Gastrocnemius medialis (tissue), 4 donors: ENCODE measurements around the gene SLC12A2.

Experiments
- CTCF ChIP-seq, 5 experiments: fragments of 450-650 bp in 3 of 5; fragments of 200-600 bp in 2 of 5; sonication (generic) in 2 of 5; IDR thresholded peaks in 4 of 5; conservative IDR thresholded peaks in 1 of 5; 1 replicate in 4 of 5; 2 replicates in 1 of 5; pipeline ENCODE4 v1.5.1; 2016 to 2019; ENCODE audit warnings: antibody characterized with exemption in 5 of 5, mild to moderate bottlenecking in 3 of 5, moderate library complexity in 3 of 5
- POLR2A ChIP-seq, 2 donors: fragments of 450-650 bp; IDR thresholded peaks; one replicate each; pipeline ENCODE4 v1.6.1; 2017; ENCODE audit warnings: antibody characterized with exemption in 2 of 2, mild to moderate bottlenecking in 2 of 2, moderate library complexity in 2 of 2

- no peak for TF ChIP-seq CTCF (IDR thresholded peaks at IDR 0.05 in 4 of 5, conservative IDR thresholded peaks at IDR 0.05 in 1 of 5)
- TF ChIP-seq POLR2A (IDR thresholded peaks at IDR 0.05) = no peak
These were observed 140.8 kb downstream of the SLC12A2 start for GRCh38 chr5:128224336-128224735.
